OCI-LY7 (cell line): Measurements from ENCODE around the gene NAGLU.

Experiments used
- CTCF ChIP-seq: fragments of 200-600 bp; sonication (generic); conservative IDR thresholded peaks from 2 replicates; pipeline ENCODE4 v1.5.1; 2014; ENCODE audit warnings: mild to moderate bottlenecking, antibody characterized with exemption, low read length, moderate library complexity, mixed read lengths
- EZH2phosphoT487 ChIP-seq: fragments of 200-600 bp; sonication (generic); IDR thresholded peaks from 2 replicates; pipeline ENCODE4 v1.6.1; 2018; ENCODE audit warnings: low read depth, borderline replicate concordance, mild to moderate bottlenecking, mixed run types, antibody characterized with exemption, low read length, moderate library complexity, mixed read lengths

- TF ChIP-seq CTCF = no peak
- no peak for TF ChIP-seq EZH2phosphoT487
These were observed 31.0 kb downstream of the NAGLU start, which contains the start of gene MLX for GRCh38 chr17:42566883-42567573.
